Transverse colon (tissue), 4 donors: ENCODE results near the gene APOC4.

Source experiments
- POLR2A ChIP-seq: fragments of 450-650 bp; IDR thresholded peaks from one replicate; pipeline ENCODE4 v1.6.1; 2016; ENCODE audit warnings: antibody characterized with exemption, mild to moderate bottlenecking, moderate library complexity
- POLR2AphosphoS5 ChIP-seq, 3 donors: sonication (generic); formaldehyde crosslinking; IDR thresholded peaks; one replicate each; pipeline ENCODE4 v1.6.1; 2016; ENCODE audit warnings: antibody characterized with exemption in 3 of 3
- TF ChIP-seq, protein P1 (sequence below), 5 experiments: fragments of 200-600 bp in 3 of 5; fragments of 450-650 bp in 2 of 5; sonication (generic) in 3 of 5; IDR thresholded peaks; 1 replicate in 2 of 5; 2 replicates in 3 of 5; pipeline ENCODE4 v1.5.1; 2016 to 2017; ENCODE audit warnings: antibody characterized with exemption in 5 of 5, inconsistent platforms in 3 of 5, mild to moderate bottlenecking in 2 of 5, moderate library complexity in 1 of 5

DNA sequence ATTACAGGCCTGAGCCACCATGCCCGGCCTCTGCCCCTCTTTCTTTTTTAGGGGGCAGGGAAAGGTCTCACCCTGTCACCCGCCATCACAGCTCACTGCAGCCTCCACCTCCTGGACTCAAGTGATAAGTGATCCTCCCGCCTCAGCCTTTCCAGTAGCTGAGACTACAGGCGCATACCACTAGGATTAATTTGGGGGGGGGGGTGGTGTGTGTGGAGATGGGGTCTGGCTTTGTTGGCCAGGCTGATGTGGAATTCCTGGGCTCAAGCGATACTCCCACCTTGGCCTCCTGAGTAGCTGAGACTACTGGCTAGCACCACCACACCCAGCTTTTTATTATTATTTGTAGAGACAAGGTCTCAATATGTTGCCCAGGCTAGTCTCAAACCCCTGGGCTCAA is 32.3 kb upstream of the APOC4 start:
- TF ChIP-seq, protein P1, sequence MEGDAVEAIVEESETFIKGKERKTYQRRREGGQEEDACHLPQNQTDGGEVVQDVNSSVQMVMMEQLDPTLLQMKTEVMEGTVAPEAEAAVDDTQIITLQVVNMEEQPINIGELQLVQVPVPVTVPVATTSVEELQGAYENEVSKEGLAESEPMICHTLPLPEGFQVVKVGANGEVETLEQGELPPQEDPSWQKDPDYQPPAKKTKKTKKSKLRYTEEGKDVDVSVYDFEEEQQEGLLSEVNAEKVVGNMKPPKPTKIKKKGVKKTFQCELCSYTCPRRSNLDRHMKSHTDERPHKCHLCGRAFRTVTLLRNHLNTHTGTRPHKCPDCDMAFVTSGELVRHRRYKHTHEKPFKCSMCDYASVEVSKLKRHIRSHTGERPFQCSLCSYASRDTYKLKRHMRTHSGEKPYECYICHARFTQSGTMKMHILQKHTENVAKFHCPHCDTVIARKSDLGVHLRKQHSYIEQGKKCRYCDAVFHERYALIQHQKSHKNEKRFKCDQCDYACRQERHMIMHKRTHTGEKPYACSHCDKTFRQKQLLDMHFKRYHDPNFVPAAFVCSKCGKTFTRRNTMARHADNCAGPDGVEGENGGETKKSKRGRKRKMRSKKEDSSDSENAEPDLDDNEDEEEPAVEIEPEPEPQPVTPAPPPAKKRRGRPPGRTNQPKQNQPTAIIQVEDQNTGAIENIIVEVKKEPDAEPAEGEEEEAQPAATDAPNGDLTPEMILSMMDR (IDR thresholded peaks at IDR 0.05): no peak
- TF ChIP-seq POLR2A (no peak), POLR2AphosphoS5 (IDR thresholded peaks at IDR 0.05) (no peak)
